Type B pancreatic cell (in vitro differentiated cells): ENCODE results near the gene BAG3. TPM values are rescaled to one million over a fixed set of nuclear protein-coding genes. Genes with fewer than 3 reads are reported as not detected.

Experiments
- DNase-seq: peaks from one replicate; pipeline ENCODE4 v3.0.0; 2021; ENCODE audit warnings: mixed read lengths; ENCODE audit not compliant: unreplicated experiment; ENCODE audit errors: extremely low spot score
- H3K27ac Mint-ChIP-seq: 2 replicates; pipeline ENCODE4 v1.8.0; 2021; ENCODE audit warnings: mild to moderate bottlenecking, mixed read lengths
- H3K27me3 Mint-ChIP-seq: 2 replicates; pipeline ENCODE4 v1.8.0; 2021; ENCODE audit warnings: mixed read lengths
- H3K36me3 Mint-ChIP-seq: 2 replicates; pipeline ENCODE4 v1.8.0; 2021; ENCODE audit warnings: mixed read lengths
- H3K4me1 Mint-ChIP-seq: one replicate; pipeline ENCODE4 v1.8.0; 2021; ENCODE audit warnings: mixed read lengths; ENCODE audit not compliant: unreplicated experiment
- H3K4me3 Mint-ChIP-seq: 2 replicates; pipeline ENCODE4 v1.8.0; 2021; ENCODE audit warnings: mild to moderate bottlenecking, mixed read lengths
- H3K9me3 Mint-ChIP-seq: 2 replicates; pipeline ENCODE4 v1.8.0; 2021; ENCODE audit warnings: mixed read lengths
- CTCF ChIP-seq: fragments of 200-600 bp; sonication (generic); conservative IDR thresholded peaks from 2 replicates; pipeline ENCODE4 v1.5.0; 2021; ENCODE audit warnings: antibody characterized with exemption, mild to moderate bottlenecking
- total RNA-seq: library from RNA; stranded (reverse); gene quantifications from 2 replicates; pipeline ENCODE4 v1.2.1, GENCODE V29; 2021; ENCODE audit warnings: low replicate concordance

The BAG3 gene
- total RNA-seq, 1 donor from 2014 or later = 24.9 TPM

GRCh38 chr10:119689016-119689580 lies 37.9 kb downstream of the BAG3 start:
- Mint-ChIP-seq H3K9me3 (no peaks in the 10 kb centered on the region), H3K36me3 (no peaks in the 10 kb centered on the region), H3K4me1 (peaks cover 18% of the 10 kb centered on the region), H3K27me3 (peaks cover 6% of the 10 kb centered on the region), H3K27ac (peak overlapping the region; percentile 87), H3K4me3 (no peak overlapping the region)
- TF ChIP-seq CTCF = no peak
- no peak for DNase-seq

DNA sequence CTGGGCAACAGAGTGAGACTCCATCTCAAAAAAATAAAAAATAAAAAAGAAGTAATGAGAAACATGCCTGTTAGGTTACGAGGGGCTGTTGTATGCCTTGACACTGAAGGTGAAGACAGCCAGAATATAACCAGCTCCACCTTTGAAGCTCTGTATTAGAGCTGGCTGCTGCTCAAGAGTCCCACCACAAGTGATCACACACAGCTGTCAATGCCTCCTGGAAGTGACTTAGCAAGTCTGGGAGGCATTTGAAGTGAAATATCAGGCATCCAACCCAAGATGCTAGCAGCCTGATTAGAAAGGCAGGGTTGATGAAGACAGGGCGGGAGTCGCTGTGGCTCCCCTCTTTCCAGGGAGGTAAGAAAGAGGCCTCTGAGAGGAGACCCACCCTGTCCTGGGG lies 40.5 kb downstream of the BAG3 start:
- peaks cover 6% of the 10 kb centered on the region for H3K27me3 Mint-ChIP-seq
- H3K36me3 Mint-ChIP-seq = no peaks in the 10 kb centered on the region
- no peak overlapping the region for H3K27ac Mint-ChIP-seq
- DNase-seq = no peak
- H3K4me3 Mint-ChIP-seq = no peak overlapping the region
- TF ChIP-seq CTCF = no peak
- H3K9me3 Mint-ChIP-seq = no peaks in the 10 kb centered on the region
- peaks cover 16% of the 10 kb centered on the region for H3K4me1 Mint-ChIP-seq

- Mint-ChIP-seq H3K36me3 (no peaks in the 10 kb centered on the region), H3K9me3 (no peaks in the 10 kb centered on the region), H3K4me1 (peaks cover 4% of the 10 kb centered on the region), H3K27me3 (no peaks in the 10 kb centered on the region), H3K4me3 (no peak overlapping the region), H3K27ac (no peak overlapping the region)
- no peak for DNase-seq
- TF ChIP-seq CTCF = no peak
These were observed 42.2 kb downstream of the BAG3 start for GRCh38 chr10:119693262-119693957.

DNA sequence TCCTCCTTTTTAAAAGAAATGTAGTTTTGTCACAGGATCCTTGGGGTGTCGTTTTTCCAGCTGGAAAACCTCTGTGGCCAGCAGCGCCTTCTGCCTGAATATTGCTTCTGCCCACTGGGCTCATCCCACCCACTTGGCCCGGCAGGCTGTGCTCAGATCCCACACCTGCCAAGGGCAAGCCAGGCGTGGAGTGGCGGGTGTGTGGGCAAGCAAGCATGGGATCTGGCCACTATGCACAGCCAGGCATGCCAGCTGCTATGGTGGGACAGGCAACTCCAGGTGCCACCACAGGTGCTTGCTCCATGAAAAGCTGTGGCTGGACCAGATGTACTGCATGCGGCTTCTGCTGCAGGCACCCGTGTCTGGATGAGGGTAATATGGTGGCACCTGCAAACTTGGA lies 43.4 kb downstream of the BAG3 start:
- no peaks in the 10 kb centered on the region for H3K36me3 Mint-ChIP-seq
- TF ChIP-seq CTCF = no peak
- peaks cover 4% of the 10 kb centered on the region for H3K4me1 Mint-ChIP-seq

GRCh38 chr10:119700321-119700954 lies 49.3 kb downstream of the BAG3 start:
- Mint-ChIP-seq H3K9me3 (no peaks in the 10 kb centered on the region), H3K4me1 (no peaks in the 10 kb centered on the region), H3K36me3 (no peaks in the 10 kb centered on the region), H3K27me3 (peaks cover 4% of the 10 kb centered on the region), H3K27ac (no peak overlapping the region), H3K4me3 (no peak overlapping the region)
- TF ChIP-seq CTCF = no peak
- no peak for DNase-seq

More for the DNA sequence above, 43.4 kb downstream of the BAG3 start:
- H3K27ac Mint-ChIP-seq = no peak overlapping the region
- no peaks in the 10 kb centered on the region for H3K27me3 Mint-ChIP-seq
- DNase-seq = no peak
- no peak overlapping the region for H3K4me3 Mint-ChIP-seq
- H3K9me3 Mint-ChIP-seq = no peaks in the 10 kb centered on the region
